Measurements from ENCODE around the gene SZT2.

Gene SZT2

DNA sequence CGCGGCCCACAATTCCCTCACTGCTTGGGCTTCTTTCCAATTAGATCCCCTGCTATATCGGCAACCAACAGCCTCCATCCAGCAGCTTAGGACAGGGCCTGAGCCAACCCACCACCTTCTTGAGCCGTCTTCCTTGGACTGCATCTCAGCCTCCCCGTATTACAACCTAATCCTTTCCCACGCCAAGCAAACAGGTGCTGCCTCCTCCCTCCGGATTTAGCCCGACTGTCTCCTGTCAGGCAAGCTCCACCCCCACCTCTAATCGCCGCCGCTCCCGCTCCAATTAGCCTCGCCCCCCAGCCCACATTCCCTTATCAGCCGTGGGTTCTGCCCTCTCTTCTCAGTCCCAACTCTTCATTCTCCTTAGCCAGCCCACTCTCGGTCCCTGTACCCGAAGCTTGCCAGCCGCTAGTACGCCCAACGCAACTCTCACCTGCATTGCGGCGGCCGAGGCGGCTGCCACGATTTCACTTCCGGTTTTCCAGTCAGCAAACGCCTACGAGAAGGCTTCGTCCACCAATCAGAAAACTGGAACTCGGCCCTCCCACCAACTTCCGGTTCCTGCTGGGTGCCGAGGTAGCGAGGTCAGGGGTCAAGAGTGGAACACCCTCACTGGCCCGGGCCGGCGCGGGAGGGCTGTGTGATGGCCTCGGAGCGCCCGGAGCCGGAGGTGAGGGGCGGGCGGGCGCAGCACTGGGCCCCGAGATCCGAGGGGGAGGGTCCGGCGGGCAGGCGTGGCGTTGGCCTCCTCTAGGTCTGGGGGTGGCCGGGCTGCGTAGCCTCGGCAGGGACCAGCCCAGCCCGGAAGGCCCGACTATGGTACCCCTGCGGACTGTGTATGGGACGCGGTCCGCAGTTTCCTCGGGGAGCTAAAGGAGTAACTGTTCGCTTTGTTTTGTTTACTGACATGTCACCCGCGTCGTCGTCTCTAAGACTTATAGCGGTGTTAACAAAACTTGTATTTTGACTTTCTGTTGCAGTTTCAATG is at the start of gene SZT2, which contains the start of gene MED8:
Gene SZT2, plus strand, starts transcription at position 574 of the 988 bp plus-strand sequence. Its CDS starts 70 bp downstream, at position 644.
Gene MED8, minus strand, starts transcription at position 475 of the 988 bp plus-strand sequence. Its CDS starts 36 bp downstream, at position 439.
- DNase-seq (ENCODE audit: low read depth in 2 of 2, low spot score in 1 of 2): peak; percentile 83 to 89

DNA sequence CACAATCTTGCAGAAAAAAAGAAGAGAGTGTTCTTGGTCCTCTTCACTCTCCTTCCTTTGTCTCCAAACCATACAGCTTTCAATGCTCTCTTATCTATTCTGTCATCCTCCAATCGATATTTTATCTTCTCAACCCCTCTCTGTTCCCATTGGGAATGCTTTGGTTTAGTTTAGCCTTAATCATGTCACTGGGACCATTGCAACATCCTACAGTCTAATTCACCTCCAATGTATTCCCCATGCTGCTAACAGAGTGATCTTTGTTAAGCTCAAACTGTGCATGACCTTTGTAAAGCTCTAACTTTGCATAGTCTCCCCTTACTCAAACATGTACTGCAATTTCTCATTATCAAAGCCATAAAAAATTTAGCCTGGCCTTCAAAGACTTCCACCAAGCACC is 49.1 kb upstream of the SZT2 start:
- no peak for DNase-seq (ENCODE audit: low read depth in 2 of 2, low spot score in 1 of 2)

DNA sequence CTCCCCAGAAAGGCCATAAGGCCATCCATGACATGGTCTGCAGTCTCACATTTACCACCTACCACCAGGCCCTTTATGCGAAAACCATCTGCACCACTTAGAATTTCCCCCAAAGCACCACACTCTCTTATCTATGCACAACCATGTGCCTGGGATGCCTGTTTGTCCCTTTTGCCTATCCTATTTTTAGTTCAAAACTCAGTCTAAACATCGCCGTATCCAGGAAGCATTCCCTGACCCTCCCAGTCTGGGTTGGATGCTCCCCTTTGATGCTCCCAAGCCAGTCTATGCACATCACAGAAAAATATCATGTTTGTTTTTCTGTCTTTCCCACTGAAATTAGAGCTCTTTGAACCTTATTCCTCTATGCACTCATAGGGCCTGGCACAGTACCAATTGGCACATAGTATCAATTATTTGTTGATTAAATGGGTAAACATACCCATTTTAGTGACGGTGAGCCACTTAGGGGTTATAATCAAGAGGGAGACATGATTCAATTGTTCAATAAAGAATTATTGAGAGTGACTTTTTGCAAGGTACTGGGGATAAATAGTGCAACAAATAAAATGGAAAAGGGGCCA is 45.3 kb upstream of the SZT2 start:
- DNase-seq (ENCODE audit: low read depth in 2 of 2, low spot score in 1 of 2): no peak

DNA sequence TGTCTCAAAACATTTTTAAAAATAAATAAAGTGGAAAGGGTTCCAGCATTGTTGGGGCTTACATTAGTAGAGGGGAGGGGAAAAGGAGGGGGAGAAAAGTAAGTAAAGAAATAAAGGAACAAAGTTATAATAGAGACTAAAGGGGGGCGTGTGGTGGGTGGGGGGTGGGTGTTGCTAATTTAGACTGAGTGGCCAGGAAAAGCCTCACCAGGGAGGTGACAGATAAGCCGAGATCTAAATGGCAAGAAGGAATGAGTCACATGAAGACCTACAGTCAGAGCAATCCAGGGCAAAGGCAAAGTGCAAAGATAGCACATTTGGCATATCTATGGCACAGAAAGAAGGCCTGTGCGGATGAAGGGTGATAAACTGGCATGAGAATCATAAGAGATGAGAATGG is 44.6 kb upstream of the SZT2 start:
- DNase-seq (ENCODE audit: low read depth in 2 of 2, low spot score in 1 of 2): no peak

DNA sequence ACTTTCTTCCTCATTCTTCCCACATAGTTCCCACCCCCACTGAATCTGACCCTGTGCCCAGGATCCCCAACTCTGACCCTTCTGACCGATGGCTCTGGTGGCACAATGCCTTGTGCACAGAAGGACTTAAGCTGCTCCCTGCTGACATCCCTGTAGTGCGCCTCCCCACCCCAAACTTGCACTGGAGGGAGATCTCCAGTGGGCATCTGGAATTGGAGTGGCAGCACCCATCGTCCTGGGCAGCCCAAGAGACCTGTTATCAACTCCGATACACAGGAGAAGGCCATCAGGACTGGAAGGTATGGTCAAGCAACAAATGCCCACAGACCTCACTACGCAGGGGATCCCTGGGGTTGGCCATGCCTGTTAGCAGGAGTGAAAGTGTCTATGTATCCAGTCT is 43.1 kb upstream of the SZT2 start:
- no peak for DNase-seq (ENCODE audit: low read depth in 2 of 2, low spot score in 1 of 2)

DNA sequence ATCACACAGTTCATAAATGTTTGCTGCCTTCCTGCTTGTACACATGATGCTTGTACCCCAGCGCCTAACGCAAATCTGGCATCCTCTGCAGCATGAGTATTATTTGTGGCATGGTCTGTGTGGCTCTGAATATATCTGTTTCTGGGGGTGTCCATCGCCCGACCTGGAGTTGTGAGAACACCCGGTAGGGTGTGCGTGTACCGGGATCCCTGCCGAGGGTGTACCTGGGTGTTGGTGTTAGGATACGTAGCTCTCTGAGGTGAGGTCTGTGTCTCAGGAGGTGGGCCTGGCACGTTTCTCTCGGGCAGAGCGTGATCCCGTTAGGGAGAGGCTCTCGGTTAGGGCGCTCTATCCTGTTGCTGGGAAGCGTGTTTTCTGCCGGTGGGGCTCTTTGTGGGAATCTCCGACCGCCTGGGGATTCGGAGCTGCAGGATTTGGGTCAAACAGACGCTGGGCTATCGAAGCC is 41.3 kb upstream of the SZT2 start:
- DNase-seq (ENCODE audit: low read depth in 2 of 2, low spot score in 1 of 2): no peak

DNA sequence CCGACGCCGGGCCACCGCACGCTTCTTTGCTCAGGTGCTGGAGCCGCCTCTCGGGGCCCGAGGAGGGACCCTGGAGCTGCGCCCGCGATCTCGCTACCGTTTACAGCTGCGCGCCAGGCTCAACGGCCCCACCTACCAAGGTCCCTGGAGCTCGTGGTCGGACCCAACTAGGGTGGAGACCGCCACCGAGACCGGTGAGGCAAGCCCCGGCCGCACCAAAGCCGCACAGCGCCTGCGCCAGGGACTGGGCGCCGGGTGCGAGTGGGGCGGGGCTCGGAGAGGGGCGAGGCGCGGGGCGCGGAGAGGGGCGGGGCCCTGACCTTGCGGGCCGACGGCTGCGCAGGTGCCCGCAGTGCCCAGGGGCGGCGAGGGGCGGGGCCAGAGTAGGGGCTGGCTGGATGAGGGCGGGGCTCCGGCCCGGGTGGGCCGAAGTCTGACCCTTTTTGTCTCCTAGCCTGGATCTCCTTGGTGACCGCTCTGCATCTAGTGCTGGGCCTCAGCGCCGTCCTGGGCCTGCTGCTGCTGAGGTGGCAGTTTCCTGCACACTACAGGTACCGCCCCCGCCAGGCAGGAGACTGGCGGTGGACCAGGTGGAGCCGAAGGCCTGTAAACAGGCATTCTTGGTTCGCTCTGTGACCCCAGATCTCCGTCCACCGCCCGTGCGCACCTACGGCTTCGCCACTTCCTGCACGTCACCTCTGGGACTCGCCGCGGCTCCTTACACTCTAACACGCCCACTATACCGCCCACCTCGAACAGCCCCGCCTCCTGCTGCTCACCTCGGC is 40.7 kb upstream of the SZT2 start:
- peak in 1 of 2 donors; percentile 16 for DNase-seq (ENCODE audit: low read depth in 2 of 2, low spot score in 1 of 2)

DNA sequence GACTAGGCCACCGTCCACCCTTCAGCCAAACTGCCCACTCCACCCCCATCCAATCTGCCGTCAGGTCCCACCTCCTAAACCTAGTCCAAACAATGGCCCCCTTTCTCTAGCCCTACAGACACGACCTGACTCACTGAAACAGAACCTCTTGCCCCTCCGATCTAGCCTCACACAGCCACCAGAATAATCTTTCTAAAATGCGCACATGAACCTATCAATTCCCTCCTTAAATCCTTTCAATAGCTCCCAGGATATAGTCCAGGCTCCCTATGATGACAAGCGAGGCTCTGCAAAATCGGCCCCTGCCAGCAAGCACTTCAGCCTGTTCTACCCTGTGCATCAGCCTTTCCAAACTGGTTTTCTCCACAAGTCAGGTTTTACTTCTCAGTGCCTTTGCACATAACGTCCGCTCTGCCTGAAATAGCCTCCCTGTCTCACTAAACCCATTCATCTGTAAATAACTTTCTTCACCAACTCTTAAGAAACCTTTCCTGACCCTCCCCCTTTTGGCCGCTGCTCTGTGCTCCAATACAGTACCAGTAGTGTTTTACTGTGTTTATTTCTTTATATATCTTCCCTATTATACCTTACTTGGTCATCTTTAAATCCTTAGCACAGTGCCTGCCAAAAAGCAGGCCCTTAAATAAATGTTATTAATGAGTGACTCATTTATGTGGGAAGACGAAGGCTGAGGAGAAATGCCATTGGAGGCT is 39.9 kb upstream of the SZT2 start:
- no peak for DNase-seq (ENCODE audit: low read depth in 2 of 2, low spot score in 1 of 2)

DNA sequence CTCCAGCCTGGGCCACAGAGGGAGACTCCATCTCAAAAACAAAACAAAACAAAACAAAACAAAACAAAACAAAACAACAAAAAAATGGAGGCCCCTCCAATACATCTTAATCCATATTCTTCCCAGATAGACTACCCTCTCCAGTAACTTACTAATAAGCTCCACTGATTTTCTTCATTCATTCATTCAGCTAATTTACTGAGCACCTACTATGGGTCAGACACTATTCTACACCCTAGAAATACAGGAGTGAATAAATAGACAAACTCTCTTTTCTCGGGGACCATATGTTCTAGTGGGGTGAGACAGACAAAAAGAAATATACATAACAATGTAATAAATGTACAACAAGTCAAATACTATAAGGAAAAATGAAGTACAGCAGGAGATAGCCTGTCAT is 38.7 kb upstream of the SZT2 start:
- DNase-seq (ENCODE audit: low read depth in 2 of 2, low spot score in 1 of 2): no peak

DNA sequence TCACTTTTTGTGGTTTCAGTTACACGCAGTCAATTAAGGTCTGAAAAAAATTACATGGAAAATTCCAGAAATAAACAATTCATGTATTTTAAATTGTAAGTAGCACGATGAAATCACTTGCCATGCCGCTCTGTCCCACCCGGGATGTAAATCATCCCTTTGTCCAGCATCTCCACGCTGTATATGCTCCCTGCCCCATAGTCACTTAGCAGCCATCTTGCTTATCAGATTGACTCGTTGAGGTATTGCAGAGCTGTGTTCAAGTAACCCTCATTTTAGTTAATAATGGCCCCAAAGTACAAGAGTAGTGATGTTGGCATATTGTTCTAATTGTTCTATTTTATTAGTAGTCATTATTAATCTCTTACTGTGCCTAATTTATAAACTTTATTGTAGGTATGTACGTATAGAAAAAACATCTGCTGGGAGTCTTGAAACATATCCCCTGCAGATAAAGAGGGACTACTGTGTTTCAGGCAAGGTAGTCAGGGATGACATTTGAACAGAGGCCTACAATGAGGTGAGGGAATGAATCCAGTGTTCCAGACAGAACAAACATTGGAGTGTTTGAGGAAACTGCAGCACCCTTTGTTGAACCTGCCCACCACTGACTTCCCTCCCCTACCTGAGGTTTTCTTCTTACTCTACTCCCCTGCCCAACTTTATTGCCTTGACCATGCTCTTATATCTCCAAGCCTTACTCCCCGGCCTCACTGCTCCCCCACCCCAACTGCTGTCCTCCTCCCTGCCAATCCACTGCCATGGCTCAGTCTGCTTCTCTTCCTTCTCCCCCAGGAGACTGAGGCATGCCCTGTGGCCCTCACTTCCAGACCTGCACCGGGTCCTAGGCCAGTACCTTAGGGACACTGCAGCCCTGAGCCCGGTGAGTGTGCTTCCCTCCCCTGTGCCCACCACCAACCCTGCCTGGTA is 38.0 kb upstream of the SZT2 start:
- DNase-seq (ENCODE audit: low read depth in 2 of 2, low spot score in 1 of 2): no peak

DNA sequence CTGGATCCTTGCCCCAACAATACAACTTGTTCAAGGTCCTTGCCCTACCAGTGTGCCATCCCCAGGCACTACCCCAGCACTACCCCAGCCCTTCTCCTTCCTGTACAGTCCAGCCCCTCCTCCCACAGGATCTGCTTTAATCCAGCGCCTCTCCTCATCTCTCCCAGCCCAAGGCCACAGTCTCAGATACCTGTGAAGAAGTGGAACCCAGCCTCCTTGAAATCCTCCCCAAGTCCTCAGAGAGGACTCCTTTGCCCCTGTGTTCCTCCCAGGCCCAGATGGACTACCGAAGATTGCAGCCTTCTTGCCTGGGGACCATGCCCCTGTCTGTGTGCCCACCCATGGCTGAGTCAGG is 37.4 kb upstream of the SZT2 start:
- no peak for DNase-seq (ENCODE audit: low read depth in 2 of 2, low spot score in 1 of 2)

DNA sequence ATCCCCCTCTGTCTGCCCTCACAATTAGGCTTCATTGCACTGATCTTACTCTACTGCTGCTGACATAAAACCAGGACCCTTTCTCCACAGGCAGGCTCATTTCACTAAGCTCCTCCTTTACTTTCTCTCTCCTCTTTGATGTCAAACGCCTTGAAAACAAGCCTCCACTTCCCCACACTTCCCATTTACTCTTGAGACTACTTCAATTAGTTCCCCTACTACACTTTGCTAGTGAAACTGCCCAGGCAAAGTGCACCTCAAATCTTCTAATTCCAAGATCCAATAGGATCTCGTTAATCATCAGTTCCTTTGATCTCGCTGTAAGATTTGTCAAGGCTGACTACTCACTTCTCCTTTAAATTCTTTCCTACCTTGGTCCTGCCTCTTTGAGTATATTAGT is 36.8 kb upstream of the SZT2 start:
- DNase-seq (ENCODE audit: low read depth in 2 of 2, low spot score in 1 of 2): no peak

DNA sequence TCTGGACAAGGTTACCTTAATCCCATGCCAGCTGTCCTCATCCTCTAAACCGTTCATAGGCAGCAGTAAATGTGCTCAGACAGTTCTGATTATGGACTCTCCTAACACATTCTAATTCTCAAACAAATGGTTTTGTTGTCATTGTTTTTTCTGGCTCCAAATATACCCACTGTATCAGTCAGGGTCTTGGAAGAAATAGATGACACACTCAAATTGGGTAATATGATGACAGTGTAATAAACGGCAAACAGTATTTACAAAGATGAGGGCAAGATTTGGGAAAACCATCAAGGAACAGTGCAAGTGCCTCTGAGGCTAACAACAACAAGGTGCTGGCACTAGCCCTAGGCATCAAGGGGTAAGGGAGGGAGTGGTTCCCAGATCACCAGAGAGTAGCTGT is 35.2 kb upstream of the SZT2 start:
- no peak for DNase-seq (ENCODE audit: low read depth in 2 of 2, low spot score in 1 of 2)

DNA sequence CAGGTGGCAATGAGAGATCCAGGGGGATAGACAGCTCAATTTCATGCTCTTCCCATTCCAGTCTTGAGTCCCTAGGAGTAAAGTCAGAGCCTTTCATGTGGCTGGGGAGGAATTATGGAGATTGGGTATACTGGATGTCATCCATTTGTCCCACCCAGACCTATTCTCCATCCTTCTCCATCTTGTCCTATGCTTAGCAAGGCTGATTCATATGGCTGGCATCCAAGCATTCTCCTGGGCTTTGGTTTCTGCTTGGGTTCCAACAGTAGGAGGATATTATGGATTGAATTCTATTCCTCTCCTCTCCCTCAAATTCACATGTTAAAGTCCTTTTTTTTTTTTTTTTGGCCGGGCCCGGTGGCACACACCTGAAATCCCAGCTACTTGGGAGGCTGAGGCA is 34.8 kb upstream of the SZT2 start:
- DNase-seq (ENCODE audit: low read depth in 2 of 2, low spot score in 1 of 2): no peak

DNA sequence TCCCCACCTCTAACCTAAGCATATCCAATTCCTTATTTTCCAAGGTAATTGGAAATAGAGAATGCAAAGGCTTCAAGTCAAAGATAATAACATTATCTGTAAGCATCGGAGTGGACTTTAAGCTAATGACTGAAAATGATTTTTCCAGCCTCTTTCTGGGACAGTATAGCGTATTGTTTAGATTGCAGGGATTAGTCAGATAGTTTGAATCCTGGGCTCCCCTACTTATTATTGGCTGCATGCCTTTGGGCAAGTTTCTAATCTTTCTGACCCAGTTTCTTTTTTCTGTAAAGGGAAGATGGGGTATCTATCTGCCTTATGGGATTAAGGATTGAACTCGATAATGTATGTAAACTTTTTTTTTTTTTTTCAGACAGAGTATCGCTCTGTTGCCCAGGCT is 32.4 kb upstream of the SZT2 start:
- DNase-seq (ENCODE audit: low read depth in 2 of 2, low spot score in 1 of 2): no peak

DNA sequence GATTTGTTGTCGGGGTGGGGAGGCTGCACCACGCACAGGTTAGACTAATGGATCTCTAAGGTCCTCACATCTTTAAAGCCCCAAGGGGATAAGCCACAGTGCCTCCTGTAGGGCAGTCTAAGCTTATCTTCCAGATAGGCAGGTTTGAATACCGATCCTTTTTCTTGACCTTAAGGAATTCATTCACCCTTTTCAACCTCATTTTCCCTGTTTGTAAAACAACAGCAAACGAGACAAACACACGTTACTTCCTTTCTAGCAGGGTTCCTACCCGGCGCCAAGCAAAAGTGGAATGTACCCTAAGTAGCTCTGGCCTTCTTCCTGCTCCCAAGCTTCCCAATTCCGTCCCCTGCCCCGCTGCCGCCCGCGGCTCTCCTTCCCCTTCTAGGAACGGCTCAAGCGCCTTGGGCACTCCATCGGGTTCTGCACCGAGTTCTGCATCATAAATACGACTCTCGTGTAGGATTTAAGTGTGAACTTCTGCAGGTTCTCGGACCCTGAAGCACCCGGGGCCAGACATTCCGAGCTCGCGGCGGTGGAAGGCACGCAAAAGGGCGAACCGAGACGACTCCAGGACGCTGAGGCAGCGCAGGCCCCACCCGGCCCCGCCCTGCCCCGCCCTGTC is 31.5 kb upstream of the SZT2 start:
- no peak for DNase-seq (ENCODE audit: low read depth in 2 of 2, low spot score in 1 of 2)

DNA sequence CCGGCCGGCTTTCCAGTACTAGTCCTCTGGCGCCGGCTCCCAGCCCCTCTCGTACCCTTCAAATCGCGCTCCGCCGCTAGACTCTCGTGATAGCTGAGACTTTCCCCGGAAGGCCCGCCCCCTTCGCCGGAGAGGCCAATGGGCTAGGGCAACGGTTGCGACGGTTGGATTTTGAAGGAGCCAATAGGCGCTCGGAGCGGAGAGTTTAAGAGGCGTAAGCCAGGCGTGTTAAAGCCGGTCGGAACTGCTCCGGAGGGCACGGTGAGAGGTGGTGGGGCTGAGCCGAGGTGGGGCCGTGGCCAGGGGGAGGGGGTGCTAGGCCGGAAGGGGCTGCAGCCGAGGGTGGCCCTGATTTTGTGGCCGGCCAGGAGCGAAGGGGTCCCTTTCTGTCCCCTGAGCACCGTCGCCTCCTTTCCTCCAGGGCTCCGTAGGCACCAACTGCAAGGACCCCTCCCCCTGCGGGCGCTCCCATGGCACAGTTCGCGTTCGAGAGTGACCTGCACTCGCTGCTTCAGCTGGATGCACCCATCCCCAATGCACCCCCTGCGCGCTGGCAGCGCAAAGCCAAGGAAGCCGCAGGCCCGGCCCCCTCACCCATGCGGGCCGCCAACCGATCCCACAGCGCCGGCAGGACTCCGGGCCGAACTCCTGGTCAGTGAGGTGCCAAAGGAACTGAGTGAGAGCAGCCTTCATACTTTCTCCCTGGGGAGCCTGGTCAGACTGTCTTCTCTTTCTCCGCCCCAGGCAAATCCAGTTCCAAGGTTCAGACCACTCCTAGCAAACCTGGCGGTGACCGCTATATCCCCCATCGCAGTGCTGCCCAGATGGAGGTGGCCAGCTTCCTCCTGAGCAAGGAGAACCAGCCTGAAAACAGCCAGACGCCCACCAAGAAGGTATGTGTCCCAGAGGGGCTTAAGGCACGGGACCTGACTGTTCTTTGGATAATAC is 30.7 kb upstream of the SZT2 start, which contains the start of gene CDC20:
Gene CDC20, plus strand, starts transcription at position 236 of the 948 bp plus-strand sequence. Its CDS starts 235 bp downstream, at position 471.
- peak; percentile 91 to 97 for DNase-seq (ENCODE audit: low read depth in 2 of 2, low spot score in 1 of 2)

DNA sequence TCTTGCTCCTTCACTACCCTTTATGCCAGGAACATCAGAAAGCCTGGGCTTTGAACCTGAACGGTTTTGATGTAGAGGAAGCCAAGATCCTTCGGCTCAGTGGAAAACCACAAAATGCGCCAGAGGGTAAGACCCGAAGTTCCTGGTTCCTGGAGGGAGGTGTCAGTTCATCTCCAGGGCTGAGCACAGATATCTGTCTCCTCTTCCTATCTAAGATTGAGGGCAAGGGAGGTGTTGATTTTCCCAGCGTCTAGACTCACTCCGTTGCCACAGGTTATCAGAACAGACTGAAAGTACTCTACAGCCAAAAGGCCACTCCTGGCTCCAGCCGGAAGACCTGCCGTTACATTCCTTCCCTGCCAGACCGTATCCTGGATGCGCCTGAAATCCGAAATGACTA is 30.0 kb upstream of the SZT2 start:
- no peak for DNase-seq (ENCODE audit: low read depth in 2 of 2, low spot score in 1 of 2)

All from stimulated activated CD8-positive, alpha-beta memory T cell treated with anti-CD3 and anti-CD28 coated beads, Interleukin-4, amount 100 ng/mL, for 4 hours (primary cell).